ENCODE data around the gene KPNA3.

GRCh38 chr13:49821216-49822009 lies 28.9 kb upstream of the KPNA3 start:
- TF ChIP-seq POLR2AphosphoS5 (IDR thresholded peaks at IDR 0.05; ENCODE audit: insufficient read depth, low read depth, low read length) (no peak), CTCF (IDR thresholded peaks at IDR 0.05; ENCODE audit: extremely low read depth in 1 of 2, insufficient read depth in 1 of 2, low read depth in 1 of 2, low read length in 2 of 2) (no peak), POLR2A (IDR thresholded peaks at IDR 0.05; ENCODE audit: low read depth, low read length) (no peak), EZH2 (IDR thresholded peaks at IDR 0.05; ENCODE audit: borderline replicate concordance, low read depth, low read length, severe bottlenecking) (no peak), MAX (IDR thresholded peaks at IDR 0.05; ENCODE audit: insufficient read depth, insufficient read length) (no peak)
